WERI-Rb-1 (cell line): ENCODE results near the gene CHRM5.

Experiments used
- DNase-seq: peaks from one replicate; pipeline ENCODE4 v3.0.0-alpha.2; 2020
- H3K27ac ChIP-seq: fragments of 250-450 bp; sonication (Bioruptor Pico); 2 replicates; pipeline ENCODE4 v1.5.1; 2020; ENCODE audit warnings: mild to moderate bottlenecking, moderate library complexity
- H3K27me3 ChIP-seq: fragments of 250-450 bp; sonication (Bioruptor Pico); 2 replicates; pipeline ENCODE4 v1.5.1; 2021; ENCODE audit warnings: mild to moderate bottlenecking, low read depth, moderate library complexity; ENCODE audit not compliant: insufficient read depth, severe bottlenecking
- H3K36me3 ChIP-seq: fragments of 250-450 bp; sonication (Bioruptor Pico); 2 replicates; pipeline ENCODE4 v1.5.1; 2020; ENCODE audit warnings: mild to moderate bottlenecking, moderate library complexity
- H3K4me3 ChIP-seq: 2 replicates; pipeline ENCODE4 v1.5.1; 2011; ENCODE audit warnings: low read depth, mild to moderate bottlenecking, control low read depth, low read length
- H3K9me3 ChIP-seq: fragments of 250-450 bp; sonication (Bioruptor Pico); 2 replicates; pipeline ENCODE4 v1.5.1; 2021; ENCODE audit warnings: mild to moderate bottlenecking, moderate library complexity; ENCODE audit not compliant: severe bottlenecking
- CTCF ChIP-seq: IDR thresholded peaks from 2 replicates; pipeline ENCODE4 v1.5.1; 2011; ENCODE audit warnings: low read depth, mild to moderate bottlenecking, control low read depth, inconsistent platforms, low read length

The CHRM5 gene

DNA sequence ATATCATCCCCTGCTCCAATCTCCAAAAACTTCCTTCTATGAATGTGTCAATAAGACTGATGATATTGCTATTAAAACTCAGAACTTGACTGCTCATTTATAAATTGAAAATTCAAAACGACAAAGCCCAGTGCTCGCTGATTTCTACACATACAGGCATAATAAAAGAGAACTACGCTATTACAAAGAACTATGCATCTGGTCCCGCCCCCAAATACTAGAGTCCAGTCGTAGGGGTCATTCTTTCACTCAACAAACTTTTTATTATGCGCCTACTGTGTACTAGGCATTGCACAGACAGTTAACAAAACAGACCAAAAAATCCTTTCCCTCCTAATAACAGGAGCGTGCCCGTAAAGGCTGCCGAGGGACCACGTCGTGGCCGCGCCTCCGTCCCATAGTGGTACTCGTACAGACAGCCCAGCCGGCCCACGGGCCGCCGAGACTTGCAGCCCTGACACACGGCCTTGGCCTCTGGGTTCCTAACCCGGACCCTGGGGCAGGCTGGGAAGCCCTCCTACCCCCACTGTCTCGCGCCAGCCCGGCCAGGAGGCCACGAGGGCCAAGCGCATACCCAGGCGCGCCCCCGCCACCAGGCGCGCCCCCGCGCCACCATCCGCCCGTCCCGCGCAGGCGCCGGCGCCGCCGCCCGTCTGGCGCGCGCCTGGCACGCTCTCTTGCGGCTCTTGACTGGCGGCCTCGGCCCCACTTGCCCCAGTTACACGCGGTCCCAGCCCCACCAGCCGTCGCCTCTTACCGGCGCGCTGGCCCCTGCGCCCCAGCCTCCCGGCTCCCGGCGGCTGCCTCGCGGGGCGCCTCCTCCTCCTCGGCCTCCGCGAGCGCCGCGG, 70.0 kb downstream of the CHRM5 start:
- TF ChIP-seq CTCF = no peak
- H3K4me3 ChIP-seq = peak overlapping the region; percentile 90
- peak; percentile 82 for DNase-seq
- peak overlapping the region; percentile 78 for H3K27ac ChIP-seq
- no peaks in the 10 kb centered on the region for H3K36me3 ChIP-seq
- no peaks in the 10 kb centered on the region for H3K27me3 ChIP-seq
- H3K9me3 ChIP-seq = no peaks in the 10 kb centered on the region

DNA sequence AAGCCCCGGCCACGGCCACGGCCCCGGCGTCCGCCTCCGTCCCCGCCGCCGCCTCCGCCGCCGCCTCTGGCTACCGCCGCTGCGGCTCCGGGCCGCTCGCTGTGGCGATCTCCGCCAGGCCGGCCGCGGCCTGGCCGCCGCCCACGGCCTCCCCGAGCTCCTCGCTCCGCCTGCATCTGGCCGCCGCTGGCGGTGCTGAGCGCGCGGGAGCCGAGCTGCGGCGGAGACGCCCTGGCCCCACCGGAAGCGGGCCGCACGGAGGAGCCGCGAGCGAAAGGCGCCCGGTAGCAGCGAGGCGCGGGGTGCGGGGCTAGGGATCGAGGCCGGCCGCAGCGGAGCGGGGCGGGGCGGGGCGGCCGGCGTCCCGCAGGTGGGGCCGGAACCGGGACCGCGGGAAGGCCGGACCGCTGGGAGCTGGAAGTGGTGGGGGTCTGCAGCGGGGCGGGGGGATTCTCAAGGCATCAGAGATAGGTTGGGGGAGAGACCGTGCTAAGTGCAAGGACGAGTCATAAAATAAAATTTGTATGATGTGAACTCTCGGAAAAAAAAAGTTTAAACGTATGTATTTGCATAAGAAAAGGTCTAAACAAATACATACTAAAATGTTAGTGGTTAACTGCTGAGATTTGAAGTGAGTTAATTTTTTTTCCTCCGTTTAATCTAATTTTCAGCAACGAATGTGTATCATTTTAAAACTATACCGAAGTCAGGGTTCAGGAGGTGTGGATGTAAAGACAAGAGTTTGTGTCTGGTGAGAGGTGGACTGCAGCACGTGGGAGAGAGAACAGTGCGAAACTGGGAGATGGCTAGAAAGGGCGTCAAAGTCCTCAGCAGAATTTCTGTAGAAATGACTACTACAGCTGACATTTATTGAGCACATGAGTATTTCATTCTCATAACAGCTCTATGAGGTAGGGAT, 70.8 kb downstream of the CHRM5 start, which contains the start of gene AVEN:
TSS of gene AVEN (minus strand) at position 334 of the 919 bp plus-strand sequence. CDS start at position 176, 158 bp downstream.
- Histone ChIP-seq H3K36me3 (no peaks in the 10 kb centered on the region), H3K27me3 (no peaks in the 10 kb centered on the region), H3K4me3 (peak within 1 kb of the TSS; percentile 90), H3K9me3 (no peaks in the 10 kb centered on the region), H3K27ac (peak within 1 kb of the TSS; percentile 78)
- peak; percentile 27 for DNase-seq
- TF ChIP-seq CTCF = no peak

DNA sequence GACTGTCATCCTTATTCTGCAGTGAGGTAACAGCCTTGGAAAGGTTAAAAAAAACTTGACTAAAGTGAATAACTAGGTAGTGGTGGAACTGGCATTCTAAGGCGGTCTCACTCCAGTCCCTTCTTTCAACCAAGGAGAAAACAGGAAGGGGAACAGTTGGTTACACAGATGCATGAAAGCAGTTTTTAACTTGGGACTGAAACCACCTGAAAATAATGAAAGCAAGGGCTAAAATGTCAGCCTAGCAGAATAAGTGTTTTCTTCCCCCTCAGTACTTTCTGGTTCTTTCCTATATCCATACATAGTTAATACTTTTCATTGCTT, 71.5 kb downstream of the CHRM5 start:
- H3K27me3 ChIP-seq = no peaks in the 10 kb centered on the region
- DNase-seq = no peak
- no peak for TF ChIP-seq CTCF
- H3K4me3 ChIP-seq = no peak overlapping the region; the same call in 1 of the 2 replicates
- no peak overlapping the region for H3K27ac ChIP-seq
- no peaks in the 10 kb centered on the region for H3K36me3 ChIP-seq
- H3K9me3 ChIP-seq = no peaks in the 10 kb centered on the region

GRCh38 chr15:34043391-34043790, 75.1 kb downstream of the CHRM5 start:
- H3K36me3 ChIP-seq = no peaks in the 10 kb centered on the region
- DNase-seq = no peak
- TF ChIP-seq CTCF = no peak
- no peak overlapping the region for H3K4me3 ChIP-seq
- H3K9me3 ChIP-seq = no peaks in the 10 kb centered on the region
- no peak overlapping the region for H3K27ac ChIP-seq
- H3K27me3 ChIP-seq = no peaks in the 10 kb centered on the region

DNA sequence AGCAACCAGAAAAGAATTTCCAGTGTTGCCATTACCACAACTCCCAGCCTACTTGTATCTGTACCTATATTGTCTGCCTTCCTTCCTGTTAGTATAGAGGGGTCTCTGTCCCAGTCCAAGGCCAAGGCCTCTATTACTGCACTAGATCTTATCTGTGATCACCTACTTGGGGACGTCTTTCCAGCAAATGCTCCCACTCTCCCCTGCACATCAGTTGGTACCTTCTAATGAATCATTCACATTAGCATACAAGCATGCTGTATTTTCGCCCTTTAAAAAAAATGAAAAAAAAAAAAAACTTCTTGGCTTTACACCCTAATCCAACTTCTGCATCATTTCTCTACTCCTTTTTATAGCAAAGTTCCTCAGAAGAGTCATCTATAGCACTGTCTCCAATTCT, 75.5 kb downstream of the CHRM5 start:
- Histone ChIP-seq H3K36me3 (no peaks in the 10 kb centered on the region), H3K4me3 (no peak overlapping the region), H3K27me3 (no peaks in the 10 kb centered on the region), H3K27ac (no peak overlapping the region), H3K9me3 (no peaks in the 10 kb centered on the region)
- no peak for DNase-seq
- TF ChIP-seq CTCF = no peak
